Endothelial cell of umbilical vein (primary cell): ENCODE data around the gene SLC35A1. TPM values are rescaled to one million over a fixed set of nuclear protein-coding genes. Genes with fewer than 3 reads are reported as not detected.

Experiments used
- BruUV-seq: library from RNA; stranded (reverse); fragments of 400-500 nt; replicated peaks from 2 replicates; lab custom pipeline; 2021; lab: Mats Ljungman, UMichigan
- CTCF ChIA-PET: fragments of 300-600, 350-600 bp; sonication (Branson Sonifier 250); formaldehyde crosslinking; loops from one replicate; lab custom pipeline; 2021; ENCODE audit warnings: antibody characterized with exemption, inconsistent platforms; lab: Charles Lee
- POLR2A ChIA-PET: fragments of 300-600, 350-600 bp; sonication (Branson Sonifier 250); formaldehyde crosslinking; loops from one replicate; lab custom pipeline; 2021; ENCODE audit warnings: antibody characterized with exemption, inconsistent platforms; lab: Charles Lee
- DNase-seq: peaks from one replicate; pipeline ENCODE4 v3.0.0-alpha.2; 2011; ENCODE audit warnings: low read depth, low spot score
- FAIRE-seq: peaks from 2 replicates; lab custom pipeline; 2011; peaks lifted over from hg19 to GRCh38; lab: Jason Lieb, UNC
- H2AFZ ChIP-seq: 2 replicates; pipeline ENCODE4 v1.6.0; 2012; ENCODE audit warnings: low read depth, low read length, control low read depth, inconsistent platforms
- H3K27ac ChIP-seq: 2 replicates; pipeline ENCODE4 v1.5.1; 2011; ENCODE audit warnings: low read depth, mild to moderate bottlenecking, control low read depth, low read length, moderate library complexity; ENCODE audit not compliant: insufficient read depth
- H3K27me3 ChIP-seq, 2 experiments: 2 replicates each; pipeline versions ENCODE4 v1.6.0 to v1.6.1; 2011; ENCODE audit warnings: low read length in 2 of 2, mixed read lengths in 1 of 2; ENCODE audit not compliant: control insufficient read depth in 2 of 2, insufficient read depth in 2 of 2
- H3K36me3 ChIP-seq, 2 experiments: 2 replicates in 1 of 2; 3 replicates in 1 of 2; pipeline ENCODE4 v1.5.1; 2011; ENCODE audit warnings: low read length in 2 of 2, mild to moderate bottlenecking in 1 of 2, moderate library complexity in 1 of 2; ENCODE audit not compliant: control insufficient read depth in 2 of 2, insufficient read depth in 2 of 2; ENCODE audit errors: extremely low read depth in 1 of 2
- H3K4me1 ChIP-seq: 3 replicates; pipeline ENCODE4 v1.5.1; 2011; ENCODE audit warnings: mild to moderate bottlenecking, low read length; ENCODE audit not compliant: control insufficient read depth, insufficient read depth; ENCODE audit errors: extremely low read depth
- H3K4me2 ChIP-seq: 2 replicates; pipeline ENCODE4 v1.6.1; 2011; ENCODE audit warnings: low read length, control low read depth, mixed read lengths; ENCODE audit not compliant: insufficient read depth
- H3K4me3 ChIP-seq, 3 experiments: fragments of 200-600 bp in 1 of 3; sonication (generic), shearing (Covaris generic) in 1 of 3; replicated peaks in 1 of 3; 2 replicates each; pipeline ENCODE4 v1.5.1; 2011 to 2016; ENCODE audit warnings: control low read depth in 3 of 3, low read length in 3 of 3, mild to moderate bottlenecking in 2 of 3, inconsistent platforms in 1 of 3, low read depth in 1 of 3, moderate library complexity in 1 of 3; ENCODE audit not compliant: insufficient read depth in 1 of 3
- H3K79me2 ChIP-seq: 2 replicates; pipeline ENCODE4 v1.6.0; 2012; ENCODE audit warnings: low read length, inconsistent platforms; ENCODE audit not compliant: control insufficient read depth, insufficient read depth
- H3K9ac ChIP-seq: replicated peaks from 2 replicates; pipeline ENCODE3; 2011; ENCODE audit warnings: low read length, control low read depth; ENCODE audit not compliant: insufficient read depth; ENCODE audit errors: extremely low read depth
- H3K9me1 ChIP-seq: replicated peaks from 3 replicates; pipeline ENCODE4 v1.6.0; 2011; ENCODE audit warnings: mild to moderate bottlenecking, low read length; ENCODE audit not compliant: control insufficient read depth, insufficient read depth; ENCODE audit errors: extremely low read depth
- H3K9me3 ChIP-seq: replicated peaks from 2 replicates; pipeline ENCODE4 v1.5.1; 2012; ENCODE audit warnings: low read length, inconsistent platforms; ENCODE audit not compliant: control insufficient read depth, insufficient read depth
- H4K20me1 ChIP-seq: replicated peaks from 2 replicates; pipeline ENCODE3; 2011; ENCODE audit warnings: mild to moderate bottlenecking, low read length; ENCODE audit not compliant: control insufficient read depth, insufficient read depth; ENCODE audit errors: extremely low read depth
- EZH2 ChIP-seq: IDR thresholded peaks from 2 replicates; pipeline ENCODE4 v1.6.1; 2012; ENCODE audit warnings: borderline replicate concordance, low read depth, mild to moderate bottlenecking, moderate library complexity, low read length, inconsistent platforms; ENCODE audit not compliant: severe bottlenecking
- FOS ChIP-seq: IDR thresholded peaks from 2 replicates; pipeline ENCODE4 v1.6.1; 2011; ENCODE audit warnings: mild to moderate bottlenecking, low read length, moderate library complexity, borderline replicate concordance; ENCODE audit not compliant: insufficient read depth
- GATA2 ChIP-seq: IDR thresholded peaks from 2 replicates; pipeline ENCODE4 v1.7.0; 2011; ENCODE audit warnings: low read depth, mild to moderate bottlenecking, moderate library complexity, mixed read lengths, low read length; ENCODE audit not compliant: insufficient read length, insufficient read depth
- JUN ChIP-seq: IDR thresholded peaks from 2 replicates; pipeline ENCODE4 v1.6.1; 2011; ENCODE audit warnings: borderline replicate concordance, low read depth; ENCODE audit not compliant: insufficient read length, insufficient read depth
- MYC ChIP-seq: IDR thresholded peaks from one replicate; pipeline ENCODE4 v1.6.1; 2011; ENCODE audit warnings: mild to moderate bottlenecking, low read depth, low read length
- POLR2A ChIP-seq: IDR thresholded peaks from 2 replicates; pipeline ENCODE4 v1.6.1; 2012; ENCODE audit warnings: low read depth, mild to moderate bottlenecking, control low read depth, low read length
- POLR2AphosphoS5 ChIP-seq: IDR thresholded peaks from 2 replicates; pipeline ENCODE4 v1.6.1; 2012; ENCODE audit warnings: low read depth, mild to moderate bottlenecking, control low read depth, low read length, moderate library complexity; ENCODE audit not compliant: insufficient read depth
- dilution Hi-C: fragments of 300-500 bp; cut with MboI; formaldehyde crosslinking; loops from one replicate; pipeline ENCODE4 v1.15.0; 2019; ENCODE audit warnings: low sequenced_read_pairs; ENCODE audit not compliant: extremely low pct_ligation_motif_present
- intact Hi-C: fragments of 100-400 bp; cut with micrococcal nuclease; formaldehyde crosslinking; loops from one replicate; pipeline ENCODE4 v1.10.0; 2022
- polyA plus RNA-seq, 4 experiments: library from polyadenylated mRNA; depleted of rRNA in 3 of 4; stranded (reverse) in 3 of 4; unstranded in 1 of 4; fragments of >200 nt; gene quantifications; 2 replicates each; pipeline versions ENCODE4 v1.2.1 to v1.2.3, GENCODE V29; 2011 to 2012; ENCODE audit warnings: missing spikeins in 1 of 4
- total RNA-seq: library from RNA; stranded (reverse); gene quantifications from 2 replicates; pipeline ENCODE4 v1.2.3, GENCODE V29; 2021
- TF ChIP-seq, protein P1 (sequence below): IDR thresholded peaks from 2 replicates; pipeline ENCODE4 v1.6.1; 2011; ENCODE audit not compliant: insufficient read depth, insufficient read length
- TF ChIP-seq, protein P2 (sequence below), 2 donors: IDR thresholded peaks; 1 replicate in 1 of 2; 2 replicates in 1 of 2; pipeline ENCODE4 v1.5.1; 2011; ENCODE audit warnings: low read length in 2 of 2, mild to moderate bottlenecking in 2 of 2, moderate library complexity in 2 of 2, control low read depth in 1 of 2, inconsistent platforms in 1 of 2, low read depth in 1 of 2; ENCODE audit not compliant: insufficient read depth in 1 of 2; ENCODE audit errors: extremely low read depth in 1 of 2

SLC35A1 gene
- total and polyA plus RNA-seq, 2 donors (not counting 3 experiments of a cell fraction or from before 2014, with no cell fraction given), result 13.0 to 13.9 TPM

DNA sequence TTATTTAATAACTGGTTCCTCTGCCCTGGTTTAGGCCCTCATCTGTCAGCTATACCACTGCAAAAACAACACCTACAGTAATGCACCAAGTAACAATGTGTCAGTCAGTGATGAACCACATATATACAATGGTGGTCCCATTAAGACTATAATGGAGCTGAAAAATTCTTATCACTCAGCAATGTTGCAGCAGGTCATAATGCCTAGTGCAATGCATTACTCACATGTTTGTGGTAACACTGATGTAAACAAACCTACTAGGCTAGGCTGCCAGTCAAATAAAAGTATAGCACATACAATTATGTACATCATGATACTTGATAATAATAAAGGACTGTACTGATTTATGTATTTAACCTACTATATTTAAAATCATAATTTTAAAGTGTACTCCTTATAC lies 85.7 kb downstream of the SLC35A1 start:
- no peaks in the 10 kb centered on the region for H3K4me1 ChIP-seq
- dilution Hi-C loops, result no loop called here
- H3K27ac ChIP-seq, result no peak overlapping the region
- ChIA-PET POLR2A (no interaction called here), CTCF (no interaction called here)
- no peaks in the 10 kb centered on the region for H3K9me1 ChIP-seq
- DNase-seq, result no peak
- H3K9me3 ChIP-seq, result no peaks in the 10 kb centered on the region
- no peaks in the 10 kb centered on the region for H3K79me2 ChIP-seq
- H3K27me3 ChIP-seq, result no peaks in the 10 kb centered on the region
- peaks cover 3 to 4% of the 10 kb centered on the region in 2 experiments for H3K36me3 ChIP-seq
- no peak overlapping the region for H3K4me2 ChIP-seq
- no peaks in the 10 kb centered on the region for H4K20me1 ChIP-seq
- TF ChIP-seq EZH2 (no peak), MYC (no peak), POLR2A (no peak), POLR2AphosphoS5 (no peak), JUN (no peak), FOS (no peak), GATA2 (no peak)
- TF ChIP-seq, protein P1, sequence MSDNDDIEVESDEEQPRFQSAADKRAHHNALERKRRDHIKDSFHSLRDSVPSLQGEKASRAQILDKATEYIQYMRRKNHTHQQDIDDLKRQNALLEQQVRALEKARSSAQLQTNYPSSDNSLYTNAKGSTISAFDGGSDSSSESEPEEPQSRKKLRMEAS, result no peak
- TF ChIP-seq, protein P2, sequence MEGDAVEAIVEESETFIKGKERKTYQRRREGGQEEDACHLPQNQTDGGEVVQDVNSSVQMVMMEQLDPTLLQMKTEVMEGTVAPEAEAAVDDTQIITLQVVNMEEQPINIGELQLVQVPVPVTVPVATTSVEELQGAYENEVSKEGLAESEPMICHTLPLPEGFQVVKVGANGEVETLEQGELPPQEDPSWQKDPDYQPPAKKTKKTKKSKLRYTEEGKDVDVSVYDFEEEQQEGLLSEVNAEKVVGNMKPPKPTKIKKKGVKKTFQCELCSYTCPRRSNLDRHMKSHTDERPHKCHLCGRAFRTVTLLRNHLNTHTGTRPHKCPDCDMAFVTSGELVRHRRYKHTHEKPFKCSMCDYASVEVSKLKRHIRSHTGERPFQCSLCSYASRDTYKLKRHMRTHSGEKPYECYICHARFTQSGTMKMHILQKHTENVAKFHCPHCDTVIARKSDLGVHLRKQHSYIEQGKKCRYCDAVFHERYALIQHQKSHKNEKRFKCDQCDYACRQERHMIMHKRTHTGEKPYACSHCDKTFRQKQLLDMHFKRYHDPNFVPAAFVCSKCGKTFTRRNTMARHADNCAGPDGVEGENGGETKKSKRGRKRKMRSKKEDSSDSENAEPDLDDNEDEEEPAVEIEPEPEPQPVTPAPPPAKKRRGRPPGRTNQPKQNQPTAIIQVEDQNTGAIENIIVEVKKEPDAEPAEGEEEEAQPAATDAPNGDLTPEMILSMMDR (IDR thresholded peaks at IDR 0.05; ENCODE audit: extremely low read depth in 1 of 2, insufficient read depth in 1 of 2, low read depth in 1 of 2, low read length in 2 of 2), result no peak
- H3K9ac ChIP-seq, result no peak overlapping the region
- H2AFZ ChIP-seq, result no peak overlapping the region
- intact Hi-C loops, result no loop called here
- FAIRE-seq, result no peak
- no peak overlapping the region for H3K4me3 ChIP-seq
- BruUV-seq, result no TSS peak
